Keratinocyte (primary cell): ENCODE data around the gene BDKRB1. TPM values are rescaled to one million over a fixed set of nuclear protein-coding genes. Genes with fewer than 3 reads are reported as not detected.

Source experiments
- DNase-seq: peaks from one replicate; pipeline ENCODE4 v3.0.0-alpha.2; 2011; ENCODE audit warnings: low read depth, missing footprints, low spot score
- FAIRE-seq: peaks from 2 replicates; lab custom pipeline; 2011; peaks lifted over from hg19 to GRCh38; lab: Jason Lieb, UNC
- H2AFZ ChIP-seq: 2 replicates; pipeline ENCODE4 v1.6.0; 2012; ENCODE audit warnings: low read length, control low read depth, inconsistent platforms; ENCODE audit not compliant: control insufficient read depth
- H3K27ac ChIP-seq: 2 replicates; pipeline ENCODE4 v1.5.1; 2011; ENCODE audit warnings: low read length; ENCODE audit not compliant: control insufficient read depth, insufficient read depth
- H3K27me3 ChIP-seq: 3 replicates; pipeline ENCODE4 v1.6.0; 2011; ENCODE audit warnings: low read length; ENCODE audit not compliant: control insufficient read depth, insufficient read depth; ENCODE audit errors: extremely low read depth
- H3K36me3 ChIP-seq, 2 experiments: 2 replicates in 1 of 2; 3 replicates in 1 of 2; pipeline ENCODE4 v1.5.1; 2011; ENCODE audit warnings: low read length in 2 of 2, mild to moderate bottlenecking in 1 of 2; ENCODE audit not compliant: control insufficient read depth in 2 of 2, insufficient read depth in 2 of 2; ENCODE audit errors: extremely low read depth in 1 of 2
- H3K4me1 ChIP-seq: 3 replicates; pipeline ENCODE4 v1.5.1; 2011; ENCODE audit warnings: low read length; ENCODE audit not compliant: control insufficient read depth, insufficient read depth; ENCODE audit errors: extremely low read depth
- H3K4me2 ChIP-seq: 3 replicates; pipeline ENCODE4 v1.6.0; 2011; ENCODE audit warnings: low read depth, low read length; ENCODE audit not compliant: control insufficient read depth, insufficient read depth; ENCODE audit errors: extremely low read depth
- H3K4me3 ChIP-seq, 3 experiments: fragments of 200-600 bp in 1 of 3; sonication (generic) in 1 of 3; 2 replicates in 2 of 3; 3 replicates in 1 of 3; pipeline ENCODE4 v1.5.1; 2011 to 2016; ENCODE audit warnings: low read length in 3 of 3, mild to moderate bottlenecking in 3 of 3, control low read depth in 2 of 3, inconsistent platforms in 1 of 3, low read depth in 1 of 3, mixed read lengths in 1 of 3, mixed run types in 1 of 3, moderate library complexity in 1 of 3; ENCODE audit not compliant: control insufficient read depth in 2 of 3, insufficient read depth in 2 of 3; ENCODE audit errors: extremely low read depth in 1 of 3
- H3K79me2 ChIP-seq: 2 replicates; pipeline ENCODE4 v1.6.0; 2012; ENCODE audit warnings: low read length; ENCODE audit not compliant: control insufficient read depth, insufficient read depth
- H3K9ac ChIP-seq: 3 replicates; pipeline ENCODE4 v1.6.0; 2011; ENCODE audit warnings: low read length; ENCODE audit not compliant: control insufficient read depth, insufficient read depth; ENCODE audit errors: extremely low read depth
- H3K9me1 ChIP-seq: 3 replicates; pipeline ENCODE4 v1.6.0; 2011; ENCODE audit warnings: low read length; ENCODE audit not compliant: control insufficient read depth, insufficient read depth; ENCODE audit errors: extremely low read depth
- H3K9me3 ChIP-seq: 2 replicates; pipeline ENCODE4 v1.5.1; 2012; ENCODE audit warnings: low read depth, low read length; ENCODE audit not compliant: control insufficient read depth
- H4K20me1 ChIP-seq: 3 replicates; pipeline ENCODE4 v1.6.0; 2011; ENCODE audit warnings: low read length; ENCODE audit not compliant: control insufficient read depth, insufficient read depth; ENCODE audit errors: extremely low read depth
- CTCF ChIP-seq, 3 experiments: IDR thresholded peaks in 1 of 3; conservative IDR thresholded peaks in 1 of 3; optimal IDR thresholded peaks in 1 of 3; 2 replicates in 2 of 3; 3 replicates in 1 of 3; pipeline versions ENCODE3 to v1.5.1; 2011; ENCODE audit warnings: low read length in 3 of 3, mild to moderate bottlenecking in 3 of 3, moderate library complexity in 2 of 3, control low read depth in 1 of 3, inconsistent platforms in 1 of 3; ENCODE audit not compliant: insufficient read depth in 2 of 3; ENCODE audit errors: extremely low read depth in 1 of 3
- EZH2 ChIP-seq: IDR thresholded peaks from one replicate; pipeline ENCODE4 v1.6.1; 2012; ENCODE audit warnings: inconsistent platforms, mild to moderate bottlenecking, low read length, moderate library complexity
- dilution Hi-C: fragments of 300-500 bp; cut with MboI; formaldehyde crosslinking; loops from one replicate; pipeline ENCODE4 v1.7.0; 2020; ENCODE audit warnings: low sequenced_read_pairs; ENCODE audit not compliant: extremely low pct_ligation_motif_present
- polyA plus RNA-seq, 5 experiments: library from polyadenylated mRNA; depleted of rRNA in 3 of 5; stranded (reverse) in 3 of 5; stranded (forward) in 1 of 5; unstranded in 1 of 5; fragments of >200 nt; gene quantifications; 1 replicate in 1 of 5; 2 replicates in 3 of 5; 3 replicates in 1 of 5; pipeline versions ENCODE4 v1.2.1 to v1.2.3, GENCODE V29; 2011 to 2012; ENCODE audit warnings: missing spikeins in 2 of 5, low read depth in 1 of 5, low replicate concordance in 1 of 5

BDKRB1 gene
- polyA plus RNA-seq, 1 donor (not counting 4 experiments of a cell fraction or from before 2014, with no cell fraction given), result 3.4 TPM

- Histone ChIP-seq H3K27me3 (no peaks in the 10 kb centered on the region), H3K4me3 (no peak overlapping the region), H3K4me1 (peaks cover 27% of the 10 kb centered on the region), H3K4me2 (no peak overlapping the region), H3K9me3 (no peaks in the 10 kb centered on the region), H3K36me3 (peaks cover 0 to 3% of the 10 kb centered on the region in 2 experiments), H3K79me2 (peaks cover 2% of the 10 kb centered on the region), H2AFZ (no peak overlapping the region), H3K9me1 (no peaks in the 10 kb centered on the region), H3K27ac (no peak overlapping the region), H4K20me1 (no peaks in the 10 kb centered on the region), H3K9ac (no peak overlapping the region)
- TF ChIP-seq CTCF (optimal IDR thresholded peaks at IDR 0.05 in 1 of 3, IDR thresholded peaks at IDR 0.05 in 1 of 3, conservative IDR thresholded peaks at IDR 0.05 in 1 of 3; ENCODE audit: extremely low read depth in 1 of 3, insufficient read depth in 2 of 3, low read length in 3 of 3) (no peak), EZH2 (no peak)
- dilution Hi-C loops, result no loop called here
- no peak for DNase-seq
- FAIRE-seq, result peak; percentile 51
Measured at GRCh38 chr14:96229315-96229714, 26.7 kb upstream of the BDKRB1 start.

DNA sequence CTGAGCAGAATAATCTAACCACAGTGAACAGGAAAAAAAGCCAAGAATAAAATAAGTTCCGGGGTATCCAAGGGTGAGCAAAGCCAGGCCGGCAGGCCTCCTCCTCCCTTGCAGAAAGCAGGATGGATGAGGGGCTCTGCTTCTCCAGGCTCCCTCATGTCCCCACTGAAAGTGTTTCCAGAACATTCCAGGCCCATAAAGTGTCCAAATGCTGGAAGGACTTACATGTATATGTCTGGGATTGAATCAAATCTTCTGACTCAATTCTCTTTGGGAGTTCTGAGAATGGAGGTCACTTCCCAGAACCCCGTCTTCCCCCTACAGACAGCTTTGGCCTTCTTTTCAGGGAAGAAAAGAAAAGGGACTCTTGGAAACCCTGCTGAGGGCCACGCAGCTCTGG, 25.0 kb upstream of the BDKRB1 start:
- H3K4me3 ChIP-seq, result no peak overlapping the region
- DNase-seq, result no peak
- H2AFZ ChIP-seq, result no peak overlapping the region
- H3K27ac ChIP-seq, result no peak overlapping the region
- FAIRE-seq, result no peak
- peaks cover 10% of the 10 kb centered on the region for H3K4me1 ChIP-seq
- H3K4me2 ChIP-seq, result no peak overlapping the region
- no peaks in the 10 kb centered on the region for H3K9me3 ChIP-seq
- peaks cover 3% of the 10 kb centered on the region in 2 experiments for H3K36me3 ChIP-seq
- TF ChIP-seq EZH2 (no peak), CTCF (optimal IDR thresholded peaks at IDR 0.05 in 1 of 3, IDR thresholded peaks at IDR 0.05 in 1 of 3, conservative IDR thresholded peaks at IDR 0.05 in 1 of 3; ENCODE audit: extremely low read depth in 1 of 3, insufficient read depth in 2 of 3, low read length in 3 of 3) (no peak)
- peaks cover 2% of the 10 kb centered on the region for H3K79me2 ChIP-seq
- no peaks in the 10 kb centered on the region for H3K9me1 ChIP-seq
- H4K20me1 ChIP-seq, result no peaks in the 10 kb centered on the region
- no peak overlapping the region for H3K9ac ChIP-seq
- no peaks in the 10 kb centered on the region for H3K27me3 ChIP-seq
- dilution Hi-C loops, result no loop called here
